Measurements from ENCODE around the gene RAB40A.
"Not testable (repeated sequence)": the region's sequence is repeated elsewhere in the genome, so short reads cannot be mapped to it uniquely, and the experiment has no call there.

RAB40A gene

GRCh38 chrX:103460001-103460755 lies 59.1 kb downstream of the RAB40A start:
- DNase-seq: not testable (repeated sequence)

GRCh38 chrX:103453655-103454054 lies 65.6 kb downstream of the RAB40A start:
- no peak for DNase-seq

All from GF-D8 (cell line).